ENCODE measurements around the gene IQCB1.

GRCh38 chr3:121720163-121720562 lies 114.7 kb downstream of the IQCB1 start:
- TF ChIP-seq POLR2AphosphoS5 (IDR thresholded peaks at IDR 0.05; ENCODE audit: low read length) (no peak), IKZF1 (conservative IDR thresholded peaks at IDR 0.05) (no peak), USF2 (IDR thresholded peaks at IDR 0.05; ENCODE audit: borderline replicate concordance, low read depth, low read length) (no peak), POLR2A (IDR thresholded peaks at IDR 0.05; ENCODE audit: low read depth, low read length) (no peak), REST (IDR thresholded peaks at IDR 0.05; ENCODE audit: low read depth, low read length) (no peak), ASH2L (IDR thresholded peaks at IDR 0.05; ENCODE audit: borderline replicate concordance, low read depth) (no peak), ATF3 (IDR thresholded peaks at IDR 0.05; ENCODE audit: borderline replicate concordance, extremely low read depth, low read depth, low read length) (no peak), CTCF (IDR thresholded peaks at IDR 0.05 in 2 of 3, conservative IDR thresholded peaks at IDR 0.05 in 1 of 3; ENCODE audit: control insufficient read depth in 2 of 3, extremely low read depth in 1 of 3, insufficient read depth in 1 of 3, low read depth in 3 of 3, low read length in 3 of 3) (no peak), HDAC2 (IDR thresholded peaks at IDR 0.05) (no peak)

All from GM12878 (cell line).